Caki2 (cell line): ENCODE data around the gene THNSL1. TPM values are rescaled to one million over a fixed set of nuclear protein-coding genes. Genes with fewer than 3 reads are reported as not detected.

ENCODE experiments used
- DNase-seq: peaks from one replicate; pipeline ENCODE4 v3.0.0-alpha.2; 2015; ENCODE audit warnings: low read depth
- in situ Hi-C: cut with HindIII; loops from 2 replicates; pipeline ENCODE4 v1.10.0; 2016; ENCODE audit warnings: low sequenced_read_pairs, low pct_unique_long_range_greater_than_20kb, mixed read lengths
- total RNA-seq: library from RNA; depleted of rRNA; stranded (reverse); fragments of >200 nt; shearing (Covaris generic); gene quantifications from 2 replicates; pipeline ENCODE4 v1.2.3, GENCODE V29; 2014; ENCODE audit warnings: low replicate concordance; rRNA removed

The THNSL1 gene
- total RNA-seq, 1 experiment from 2014 or later: 12.7 TPM

- no peak for DNase-seq
- in situ Hi-C loops: no loop called here
Observed at GRCh38 chr10:25075825-25076224, 59.4 kb downstream of the THNSL1 start.

Other genes starting within 250 kb of the THNSL1 start
- 7.9 and 9.8 TPM in 2 replicates for gene PRTFDC1, start 64.0 kb upstream of the THNSL1 start, total RNA-seq
- 0.07 TPM in 1 of 2 replicates, not detected in the other for gene ENKUR, start 454 bp upstream of the THNSL1 start, total RNA-seq
- not detected in 2 replicates for gene GPR158, start 158.4 kb downstream of the THNSL1 start, total RNA-seq